Large intestine (tissue), 3 donors: ENCODE results near the gene DLGAP4. TPM values are rescaled to one million over a fixed set of nuclear protein-coding genes. Genes with fewer than 3 reads are reported as not detected.
A peak's percentile ranks its signal among the peaks of the same experiment; 100 is the strongest.

Experiments
- DNase-seq, 2 donors: peaks; one replicate each; pipeline versions ENCODE4 v3.0.0 to v3.0.0-alpha.2; 2013
- H3K27ac ChIP-seq: one replicate; pipeline ENCODE4 v1.5.1; 2013; ENCODE audit warnings: low read length
- H3K27me3 ChIP-seq: 2 replicates; pipeline ENCODE4 v1.6.1; 2013; ENCODE audit warnings: low read length; ENCODE audit not compliant: control insufficient read depth, insufficient read depth
- H3K36me3 ChIP-seq: 2 replicates; pipeline ENCODE4 v1.6.1; 2013; ENCODE audit warnings: low read length; ENCODE audit not compliant: control insufficient read depth, insufficient read depth
- H3K4me1 ChIP-seq: one replicate; pipeline ENCODE4 v1.6.1; 2013; ENCODE audit warnings: low read length; ENCODE audit not compliant: control insufficient read depth, insufficient read depth
- H3K4me3 ChIP-seq: one replicate; pipeline ENCODE4 v1.5.1; 2013; ENCODE audit warnings: low read length
- H3K9me3 ChIP-seq: one replicate; pipeline ENCODE4 v1.6.1; 2013; ENCODE audit warnings: mild to moderate bottlenecking, low read depth, low read length, moderate library complexity; ENCODE audit not compliant: control insufficient read depth
- WGBS: methylation state at CpG from one replicate; pipeline ENCODE4 v1.1.5; 2013; ENCODE audit warnings: low lambda C conversion rate; ENCODE audit not compliant: insufficient coverage; 5-methylcytosine and 5-hydroxymethylcytosine counted together
- polyA plus RNA-seq: library from polyadenylated mRNA; unstranded; fragments of 120-200 nt; gene quantifications from one replicate; pipeline ENCODE4 v1.2.1, GENCODE V29; 2013

The DLGAP4 gene
- polyA plus RNA-seq, 1 donor: 43.1 TPM

DNA sequence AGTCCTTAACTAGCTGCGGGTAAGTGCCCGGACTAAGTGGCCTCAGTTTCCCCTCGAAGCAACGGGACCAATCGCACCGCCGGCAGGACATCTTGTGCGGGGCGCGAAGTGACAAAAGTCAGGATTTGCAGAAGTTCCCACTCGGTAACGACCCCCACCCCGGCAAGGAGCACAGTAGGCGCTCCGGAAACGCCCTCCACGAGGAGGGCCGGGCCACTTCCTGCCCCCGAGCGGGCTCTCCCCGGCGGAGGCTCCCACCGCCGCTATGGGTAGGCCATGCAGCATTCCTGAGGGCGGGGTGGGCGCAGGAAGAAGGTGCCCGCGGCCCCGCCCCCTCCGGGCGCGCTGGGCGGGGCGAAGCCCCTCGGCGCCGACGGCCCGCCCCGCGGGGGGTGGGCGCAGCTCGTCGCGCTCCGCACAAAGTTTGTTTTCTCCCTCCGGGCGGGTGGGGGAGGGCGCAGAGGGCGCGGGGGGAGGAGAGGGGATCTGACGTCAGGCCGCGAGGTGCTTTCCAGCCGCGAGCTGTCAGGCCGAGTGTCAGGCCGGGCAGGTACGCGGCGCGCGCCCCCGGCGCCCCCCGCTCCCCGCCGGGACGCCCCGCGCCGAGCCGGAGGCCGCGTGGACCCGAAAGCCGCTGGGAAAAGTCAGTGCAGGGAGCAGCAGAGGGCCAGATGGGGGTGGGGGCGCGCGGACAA lies 267.1 kb downstream of the DLGAP4 start, which contains the start of gene TGIF2:
Gene TGIF2 (plus strand): TSS at position 495 of the 695 bp plus-strand sequence. CDS start 5,178 bp downstream, outside the sequence.
- Histone ChIP-seq H3K4me3 (peak within 1 kb of the TSS; percentile 99), H3K4me1 (peaks cover 40% of the 10 kb centered on the region), H3K9me3 (no peaks in the 10 kb centered on the region), H3K36me3 (peaks cover 6% of the 10 kb centered on the region), H3K27ac (peak within 1 kb of the TSS; percentile 100), H3K27me3 (no peaks in the 10 kb centered on the region)
- WGBS: no CpG with 5 or more reads among the region's 80 CpGs
- peak; percentile 89 to 96 for DNase-seq

GRCh38 chr20:36573798-36574365 lies 267.7 kb downstream of the DLGAP4 start:
- Histone ChIP-seq H3K4me3 (peak overlapping the region; percentile 99), H3K36me3 (peaks cover 9% of the 10 kb centered on the region), H3K4me1 (peaks cover 47% of the 10 kb centered on the region), H3K9me3 (no peaks in the 10 kb centered on the region), H3K27me3 (no peaks in the 10 kb centered on the region), H3K27ac (peak overlapping the region; percentile 100)
- WGBS: no CpG with 5 or more reads among the region's 53 CpGs
- DNase-seq: peak in 1 of 2 donors; percentile 19

DNA sequence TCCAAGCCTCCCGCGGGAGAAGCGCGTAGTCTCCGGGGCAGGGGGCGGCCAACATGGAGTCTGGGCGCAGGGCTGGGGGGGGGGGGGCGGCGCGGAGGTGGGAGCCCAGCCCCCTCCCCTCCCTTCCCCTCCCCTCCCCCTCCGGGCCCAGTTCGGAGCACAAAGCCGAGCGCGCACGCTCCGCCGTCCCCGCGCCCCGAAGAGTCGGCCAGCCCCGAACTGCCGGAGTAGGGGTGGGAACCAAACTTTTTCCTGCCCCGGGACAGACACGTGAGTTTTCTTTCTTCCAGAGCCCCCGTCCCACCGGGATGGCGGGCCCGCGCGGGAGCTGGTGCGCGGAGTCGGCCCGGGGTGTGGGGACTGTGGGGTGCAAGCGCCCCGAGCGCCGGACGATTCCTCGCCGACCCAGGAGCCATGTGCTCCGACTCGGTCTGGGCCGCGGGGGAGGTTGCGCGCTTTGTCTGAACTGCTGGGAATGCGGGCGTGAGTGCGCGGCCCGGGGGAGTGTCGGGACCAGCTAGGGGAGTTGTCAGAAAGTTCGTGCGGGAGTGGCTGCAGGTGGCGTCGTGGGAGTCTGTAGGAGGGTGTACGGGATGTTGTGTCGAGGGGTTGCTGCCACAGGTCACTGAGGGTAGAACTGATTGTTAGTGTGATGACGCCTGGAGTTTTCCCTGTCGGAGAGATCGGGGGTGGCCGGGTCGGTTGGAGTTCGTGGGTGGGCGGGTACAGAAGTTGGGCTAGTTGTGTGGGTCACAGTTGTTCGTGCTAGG lies 268.4 kb downstream of the DLGAP4 start:
- H3K27me3 ChIP-seq: no peaks in the 10 kb centered on the region

GRCh38 chr20:36576081-36576445 lies 269.9 kb downstream of the DLGAP4 start:
- Histone ChIP-seq H3K9me3 (no peaks in the 10 kb centered on the region), H3K36me3 (peaks cover 25% of the 10 kb centered on the region), H3K27ac (peak overlapping the region; percentile 100), H3K4me3 (no peak overlapping the region), H3K27me3 (no peaks in the 10 kb centered on the region), H3K4me1 (peaks cover 63% of the 10 kb centered on the region)
- peak; percentile 20 to 66 for DNase-seq
- no CpG with 5 or more reads among the region's 1 CpG for WGBS

More for the DNA sequence above, 268.4 kb downstream of the DLGAP4 start:
- peaks cover 14% of the 10 kb centered on the region for H3K36me3 ChIP-seq
- peak overlapping the region; percentile 100 for H3K27ac ChIP-seq
- peak; percentile 61 to 83 for DNase-seq
- WGBS: no CpG with 5 or more reads among the region's 69 CpGs
- no peaks in the 10 kb centered on the region for H3K9me3 ChIP-seq
- H3K4me3 ChIP-seq: peak overlapping the region; percentile 99
- H3K4me1 ChIP-seq: peaks cover 52% of the 10 kb centered on the region

Other genes with a start within 250 kb of the DLGAP4 start
- gene EPB41L1, start 151.6 kb upstream of the DLGAP4 start, polyA plus RNA-seq: 27.5 TPM
- gene AAR2, start 69.9 kb upstream of the DLGAP4 start, polyA plus RNA-seq: 29.1 TPM
- gene MYL9, start 235.2 kb downstream of the DLGAP4 start, polyA plus RNA-seq: 537 TPM